ENCODE data around the gene SHC1.

Gene SHC1

GRCh38 chr1:155015527-155016230, 45.1 kb upstream of the SHC1 start:
- Histone ChIP-seq H3K9ac (ENCODE audit: low read depth, low read length) (no peak overlapping the region), H3K4me1 (ENCODE audit: insufficient read depth, low read length) (peaks cover 13% of the 10 kb centered on the region), H3K27me3 (ENCODE audit: insufficient read depth, low read length, poor library complexity) (peaks cover 30% of the 10 kb centered on the region), H3K4me2 (ENCODE audit: insufficient read depth, low read length) (no peak overlapping the region), H2AFZ (ENCODE audit: low read depth, low read length) (no peak overlapping the region), H3K9me3 (ENCODE audit: insufficient read depth, low read length, severe bottlenecking) (no peaks in the 10 kb centered on the region), H4K20me1 (ENCODE audit: insufficient read depth, low read length) (peaks cover 66% of the 10 kb centered on the region), H3K4me3 (ENCODE audit: low read depth in 1 of 2, low read length in 2 of 2) (no peak overlapping the region), H3K36me3 (ENCODE audit: insufficient read depth, low read length) (no peaks in the 10 kb centered on the region), H3K27ac (ENCODE audit: low read length) (no peak overlapping the region), H3K79me2 (ENCODE audit: insufficient read depth, low read length) (no peaks in the 10 kb centered on the region)
- TF ChIP-seq CTCF (IDR thresholded peaks at IDR 0.05; ENCODE audit: borderline replicate concordance, extremely low read depth, low read length, poor library complexity, severe bottlenecking): no peak
- no peak for TF ChIP-seq EZH2 (IDR thresholded peaks at IDR 0.05; ENCODE audit: borderline replicate concordance, low read depth, low read length, severe bottlenecking)
- DNase-seq (no peak), ATAC-seq (ENCODE audit: insufficient read depth, low read depth) (no peak)

GRCh38 chr1:155014709-155015508, 44.4 kb upstream of the SHC1 start:
- no peak for DNase-seq
- Histone ChIP-seq H2AFZ (ENCODE audit: low read depth, low read length) (no peak overlapping the region), H3K4me2 (ENCODE audit: insufficient read depth, low read length) (no peak overlapping the region), H3K4me1 (ENCODE audit: insufficient read depth, low read length) (peaks cover 20% of the 10 kb centered on the region), H4K20me1 (ENCODE audit: insufficient read depth, low read length) (peaks cover 71% of the 10 kb centered on the region), H3K9ac (ENCODE audit: low read depth, low read length) (no peak overlapping the region), H3K4me3 (ENCODE audit: low read depth in 1 of 2, low read length in 2 of 2) (no peak overlapping the region), H3K9me3 (ENCODE audit: insufficient read depth, low read length, severe bottlenecking) (no peaks in the 10 kb centered on the region), H3K27ac (ENCODE audit: low read length) (no peak overlapping the region), H3K79me2 (ENCODE audit: insufficient read depth, low read length) (no peaks in the 10 kb centered on the region), H3K27me3 (ENCODE audit: insufficient read depth, low read length, poor library complexity) (peaks cover 29% of the 10 kb centered on the region), H3K36me3 (ENCODE audit: insufficient read depth, low read length) (no peaks in the 10 kb centered on the region)
- no peak for TF ChIP-seq CTCF (IDR thresholded peaks at IDR 0.05; ENCODE audit: borderline replicate concordance, extremely low read depth, low read length, poor library complexity, severe bottlenecking)
- TF ChIP-seq EZH2 (IDR thresholded peaks at IDR 0.05; ENCODE audit: borderline replicate concordance, low read depth, low read length, severe bottlenecking): no peak
- no peak for ATAC-seq (ENCODE audit: insufficient read depth, low read depth)

- Histone ChIP-seq H3K9me3 (ENCODE audit: insufficient read depth, low read length, severe bottlenecking) (no peaks in the 10 kb centered on the region), H3K27ac (ENCODE audit: low read length) (no peak overlapping the region), H4K20me1 (ENCODE audit: insufficient read depth, low read length) (peaks cover 64% of the 10 kb centered on the region), H3K9ac (ENCODE audit: low read depth, low read length) (no peak overlapping the region), H3K4me3 (ENCODE audit: low read depth in 1 of 2, low read length in 2 of 2) (no peak overlapping the region), H3K27me3 (ENCODE audit: insufficient read depth, low read length, poor library complexity) (peaks cover 16% of the 10 kb centered on the region), H3K4me1 (ENCODE audit: insufficient read depth, low read length) (peaks cover 20% of the 10 kb centered on the region), H2AFZ (ENCODE audit: low read depth, low read length) (no peak overlapping the region), H3K4me2 (ENCODE audit: insufficient read depth, low read length) (no peak overlapping the region), H3K79me2 (ENCODE audit: insufficient read depth, low read length) (no peaks in the 10 kb centered on the region), H3K36me3 (ENCODE audit: insufficient read depth, low read length) (no peaks in the 10 kb centered on the region)
- TF ChIP-seq CTCF (IDR thresholded peaks at IDR 0.05; ENCODE audit: borderline replicate concordance, extremely low read depth, low read length, poor library complexity, severe bottlenecking) (no peak), EZH2 (IDR thresholded peaks at IDR 0.05; ENCODE audit: borderline replicate concordance, low read depth, low read length, severe bottlenecking) (no peak)
- ATAC-seq (ENCODE audit: insufficient read depth, low read depth) (no peak), DNase-seq (peak; percentile 32)
Observed at GRCh38 chr1:155013632-155014031, 43.1 kb upstream of the SHC1 start.

All from DND-41 (cell line).